Keratinocyte (primary cell): ENCODE measurements around the gene UMODL1. TPM values are rescaled to one million over a fixed set of nuclear protein-coding genes. Genes with fewer than 3 reads are reported as not detected.

Source experiments
- DNase-seq: peaks from one replicate; pipeline ENCODE4 v3.0.0-alpha.2; 2011; ENCODE audit warnings: low read depth, missing footprints, low spot score
- FAIRE-seq: peaks from 2 replicates; lab custom pipeline; 2011; peaks lifted over from hg19 to GRCh38; lab: Jason Lieb, UNC
- H2AFZ ChIP-seq: 2 replicates; pipeline ENCODE4 v1.6.0; 2012; ENCODE audit warnings: low read length, control low read depth, inconsistent platforms; ENCODE audit not compliant: control insufficient read depth
- H3K27ac ChIP-seq: 2 replicates; pipeline ENCODE4 v1.5.1; 2011; ENCODE audit warnings: low read length; ENCODE audit not compliant: control insufficient read depth, insufficient read depth
- H3K27me3 ChIP-seq: 3 replicates; pipeline ENCODE4 v1.6.0; 2011; ENCODE audit warnings: low read length; ENCODE audit not compliant: control insufficient read depth, insufficient read depth; ENCODE audit errors: extremely low read depth
- H3K36me3 ChIP-seq, 2 experiments: 2 replicates in 1 of 2; 3 replicates in 1 of 2; pipeline ENCODE4 v1.5.1; 2011; ENCODE audit warnings: low read length in 2 of 2, mild to moderate bottlenecking in 1 of 2; ENCODE audit not compliant: control insufficient read depth in 2 of 2, insufficient read depth in 2 of 2; ENCODE audit errors: extremely low read depth in 1 of 2
- H3K4me1 ChIP-seq: 3 replicates; pipeline ENCODE4 v1.5.1; 2011; ENCODE audit warnings: low read length; ENCODE audit not compliant: control insufficient read depth, insufficient read depth; ENCODE audit errors: extremely low read depth
- H3K4me2 ChIP-seq: 3 replicates; pipeline ENCODE4 v1.6.0; 2011; ENCODE audit warnings: low read depth, low read length; ENCODE audit not compliant: control insufficient read depth, insufficient read depth; ENCODE audit errors: extremely low read depth
- H3K4me3 ChIP-seq, 3 experiments: fragments of 200-600 bp in 1 of 3; sonication (generic) in 1 of 3; 2 replicates in 2 of 3; 3 replicates in 1 of 3; pipeline ENCODE4 v1.5.1; 2011 to 2016; ENCODE audit warnings: low read length in 3 of 3, mild to moderate bottlenecking in 3 of 3, control low read depth in 2 of 3, inconsistent platforms in 1 of 3, low read depth in 1 of 3, mixed read lengths in 1 of 3, mixed run types in 1 of 3, moderate library complexity in 1 of 3; ENCODE audit not compliant: control insufficient read depth in 2 of 3, insufficient read depth in 2 of 3; ENCODE audit errors: extremely low read depth in 1 of 3
- H3K79me2 ChIP-seq: 2 replicates; pipeline ENCODE4 v1.6.0; 2012; ENCODE audit warnings: low read length; ENCODE audit not compliant: control insufficient read depth, insufficient read depth
- H3K9ac ChIP-seq: 3 replicates; pipeline ENCODE4 v1.6.0; 2011; ENCODE audit warnings: low read length; ENCODE audit not compliant: control insufficient read depth, insufficient read depth; ENCODE audit errors: extremely low read depth
- H3K9me1 ChIP-seq: 3 replicates; pipeline ENCODE4 v1.6.0; 2011; ENCODE audit warnings: low read length; ENCODE audit not compliant: control insufficient read depth, insufficient read depth; ENCODE audit errors: extremely low read depth
- H3K9me3 ChIP-seq: 2 replicates; pipeline ENCODE4 v1.5.1; 2012; ENCODE audit warnings: low read depth, low read length; ENCODE audit not compliant: control insufficient read depth
- H4K20me1 ChIP-seq: 3 replicates; pipeline ENCODE4 v1.6.0; 2011; ENCODE audit warnings: low read length; ENCODE audit not compliant: control insufficient read depth, insufficient read depth; ENCODE audit errors: extremely low read depth
- CTCF ChIP-seq, 3 experiments: IDR thresholded peaks in 1 of 3; conservative IDR thresholded peaks in 1 of 3; optimal IDR thresholded peaks in 1 of 3; 2 replicates in 2 of 3; 3 replicates in 1 of 3; pipeline versions ENCODE3 to v1.5.1; 2011; ENCODE audit warnings: low read length in 3 of 3, mild to moderate bottlenecking in 3 of 3, moderate library complexity in 2 of 3, control low read depth in 1 of 3, inconsistent platforms in 1 of 3; ENCODE audit not compliant: insufficient read depth in 2 of 3; ENCODE audit errors: extremely low read depth in 1 of 3
- EZH2 ChIP-seq: IDR thresholded peaks from one replicate; pipeline ENCODE4 v1.6.1; 2012; ENCODE audit warnings: inconsistent platforms, mild to moderate bottlenecking, low read length, moderate library complexity
- dilution Hi-C: fragments of 300-500 bp; cut with MboI; formaldehyde crosslinking; loops from one replicate; pipeline ENCODE4 v1.7.0; 2020; ENCODE audit warnings: low sequenced_read_pairs; ENCODE audit not compliant: extremely low pct_ligation_motif_present
- polyA plus RNA-seq, 5 experiments: library from polyadenylated mRNA; depleted of rRNA in 3 of 5; stranded (reverse) in 3 of 5; stranded (forward) in 1 of 5; unstranded in 1 of 5; fragments of >200 nt; gene quantifications; 1 replicate in 1 of 5; 2 replicates in 3 of 5; 3 replicates in 1 of 5; pipeline versions ENCODE4 v1.2.1 to v1.2.3, GENCODE V29; 2011 to 2012; ENCODE audit warnings: missing spikeins in 2 of 5, low read depth in 1 of 5, low replicate concordance in 1 of 5

The UMODL1 gene
- polyA plus RNA-seq, 1 donor (not counting 4 experiments of a cell fraction or from before 2014, with no cell fraction given): 0.03 TPM

DNA sequence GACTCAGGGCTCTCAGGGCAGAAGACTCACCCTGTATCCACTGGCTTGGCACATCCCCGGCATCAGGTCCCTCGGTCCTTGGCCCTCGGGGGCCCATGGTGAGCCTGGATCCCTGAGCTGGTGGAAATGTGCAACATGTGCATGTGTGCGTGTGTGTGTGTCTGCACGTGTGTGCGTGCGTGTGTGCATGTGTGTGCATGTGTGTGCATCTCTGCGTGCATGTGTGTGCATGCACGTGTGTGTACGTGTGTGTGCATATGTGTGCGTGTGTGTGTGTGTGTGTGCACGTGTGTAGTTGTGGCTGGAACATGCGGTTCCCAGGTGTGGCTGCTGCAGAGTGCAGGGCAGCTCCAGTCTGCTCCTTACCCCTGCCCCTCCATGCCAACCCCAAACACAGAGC lies 51.3 kb downstream of the UMODL1 start:
- H3K9me3 ChIP-seq: no peaks in the 10 kb centered on the region
- FAIRE-seq (no peak), DNase-seq (no peak)
- H3K27ac ChIP-seq: no peak overlapping the region
- H3K79me2 ChIP-seq: no peaks in the 10 kb centered on the region
- H3K4me1 ChIP-seq: peaks cover 22% of the 10 kb centered on the region
- H3K4me3 ChIP-seq: no peak overlapping the region
- H3K9me1 ChIP-seq: peaks cover 2% of the 10 kb centered on the region
- H3K4me2 ChIP-seq: no peak overlapping the region
- TF ChIP-seq CTCF (optimal IDR thresholded peaks at IDR 0.05 in 1 of 3, IDR thresholded peaks at IDR 0.05 in 1 of 3, conservative IDR thresholded peaks at IDR 0.05 in 1 of 3; ENCODE audit: extremely low read depth in 1 of 3, insufficient read depth in 2 of 3, low read length in 3 of 3) (no peak), EZH2 (no peak)
- no peaks in the 10 kb centered on the region for H4K20me1 ChIP-seq
- H3K27me3 ChIP-seq: peaks cover 17% of the 10 kb centered on the region
- dilution Hi-C loops: no loop called here
- H3K36me3 ChIP-seq: no peaks in the 10 kb centered on the region
- H2AFZ ChIP-seq: no peak overlapping the region
- H3K9ac ChIP-seq: no peak overlapping the region

- TF ChIP-seq EZH2: no peak
- TF ChIP-seq CTCF (optimal IDR thresholded peaks at IDR 0.05 in 1 of 3, IDR thresholded peaks at IDR 0.05 in 1 of 3, conservative IDR thresholded peaks at IDR 0.05 in 1 of 3; ENCODE audit: extremely low read depth in 1 of 3, insufficient read depth in 2 of 3, low read length in 3 of 3): no peak
- no peak overlapping the region for H3K4me3 ChIP-seq
- H3K4me2 ChIP-seq: no peak overlapping the region
- FAIRE-seq (no peak), DNase-seq (no peak)
- no peak overlapping the region for H3K27ac ChIP-seq
- H3K9me1 ChIP-seq: peaks cover 2% of the 10 kb centered on the region
- H3K36me3 ChIP-seq: no peaks in the 10 kb centered on the region
- H3K9ac ChIP-seq: no peak overlapping the region
- peaks cover 16% of the 10 kb centered on the region for H3K27me3 ChIP-seq
- peaks cover 20% of the 10 kb centered on the region for H3K4me1 ChIP-seq
- H2AFZ ChIP-seq: no peak overlapping the region
- no peaks in the 10 kb centered on the region for H3K79me2 ChIP-seq
- no peaks in the 10 kb centered on the region for H3K9me3 ChIP-seq
- H4K20me1 ChIP-seq: no peaks in the 10 kb centered on the region
- dilution Hi-C loops: no loop called here
These were observed 51.7 kb downstream of the UMODL1 start for GRCh38 chr21:42122808-42123207.
